ENCODE results near the gene CSMD2.

GRCh38 chr1:33763406-33763805, 401.6 kb downstream of the CSMD2 start:
- TF ChIP-seq JUNB (IDR thresholded peaks at IDR 0.05; ENCODE audit: unreplicated experiment): no peak
- no peak for TF ChIP-seq CTCF (conservative IDR thresholded peaks at IDR 0.05; ENCODE audit: low read depth in 2 of 2)
- no peak for TF ChIP-seq REST (IDR thresholded peaks at IDR 0.05; ENCODE audit: unreplicated experiment)
- no peak for TF ChIP-seq CREB1 (CRISPR knock-in tag; IDR thresholded peaks at IDR 0.05; ENCODE audit: low read depth)
- TF ChIP-seq POLR2AphosphoS5 (IDR thresholded peaks at IDR 0.05; ENCODE audit: low read depth): no peak
- no peak for TF ChIP-seq EZH2 (IDR thresholded peaks at IDR 0.05; ENCODE audit: low read depth, unreplicated experiment)
- TF ChIP-seq EZH2phosphoT487 (IDR thresholded peaks at IDR 0.05; ENCODE audit: unreplicated experiment): no peak
- no peak for TF ChIP-seq ZNF462 (CRISPR knock-in tag; IDR thresholded peaks at IDR 0.05)
- TF ChIP-seq NANOG (IDR thresholded peaks at IDR 0.05; ENCODE audit: borderline replicate concordance): no peak
